Neuronal stem cell (in vitro differentiated cells): ENCODE data around the gene PLEKHM3.

ENCODE experiments used
- DNase-seq: peaks from one replicate; pipeline ENCODE4 v3.0.0-alpha.2; 2013; ENCODE audit warnings: low spot score
- H2AFZ ChIP-seq: one replicate; pipeline ENCODE4 v1.6.1; 2013; ENCODE audit warnings: mild to moderate bottlenecking, low read length, inconsistent platforms
- H2AK5ac ChIP-seq: 2 replicates; pipeline ENCODE4 v1.6.1; 2013; ENCODE audit warnings: low read depth, mild to moderate bottlenecking, inconsistent platforms, low read length, moderate library complexity, mixed read lengths
- H2BK120ac ChIP-seq: 2 replicates; pipeline ENCODE4 v1.6.1; 2013; ENCODE audit warnings: low read depth, mild to moderate bottlenecking, inconsistent platforms, low read length, moderate library complexity, mixed read lengths
- H2BK12ac ChIP-seq: one replicate; pipeline ENCODE4 v1.6.1; 2013; ENCODE audit warnings: low read length, inconsistent platforms
- H2BK15ac ChIP-seq: 2 replicates; pipeline ENCODE4 v1.6.1; 2013; ENCODE audit warnings: mild to moderate bottlenecking, low read length, inconsistent platforms, mixed read lengths
- H2BK5ac ChIP-seq: one replicate; pipeline ENCODE4 v1.6.1; 2013; ENCODE audit warnings: inconsistent platforms, mild to moderate bottlenecking, low read length, moderate library complexity
- H3K14ac ChIP-seq: one replicate; pipeline ENCODE4 v1.6.1; 2013; ENCODE audit warnings: low read length, inconsistent platforms
- H3K18ac ChIP-seq: 2 replicates; pipeline ENCODE4 v1.6.1; 2013; ENCODE audit warnings: low read length, inconsistent platforms
- H3K23ac ChIP-seq: 2 replicates; pipeline ENCODE4 v1.6.1; 2013; ENCODE audit warnings: low read depth, mild to moderate bottlenecking, mixed read lengths, low read length, inconsistent platforms; ENCODE audit not compliant: poor library complexity
- H3K27ac ChIP-seq: replicated peaks from 3 replicates; pipeline ENCODE4 v1.5.1; 2013; ENCODE audit warnings: low read length, inconsistent platforms
- H3K27me3 ChIP-seq, 3 experiments: 2 replicates each; pipeline ENCODE4 v1.6.1; 2013; ENCODE audit warnings: low read length in 3 of 3, mild to moderate bottlenecking in 2 of 3, inconsistent platforms in 1 of 3, low read depth in 1 of 3, mixed read lengths in 1 of 3, moderate library complexity in 1 of 3; ENCODE audit not compliant: control insufficient read depth in 3 of 3, insufficient read depth in 3 of 3
- H3K36me3 ChIP-seq, 2 donors: replicated peaks in 1 of 2; 2 replicates each; pipeline ENCODE4 v1.6.1; 2013; ENCODE audit warnings: low read length in 2 of 2; ENCODE audit not compliant: control insufficient read depth in 2 of 2, insufficient read depth in 2 of 2
- H3K4ac ChIP-seq: 2 replicates; pipeline ENCODE4 v1.6.1; 2013; ENCODE audit warnings: inconsistent platforms, mild to moderate bottlenecking, low read length, moderate library complexity
- H3K4me1 ChIP-seq, 2 donors: 1 replicate in 1 of 2; 2 replicates in 1 of 2; pipeline ENCODE4 v1.6.1; 2013; ENCODE audit warnings: low read length in 2 of 2, low read depth in 1 of 2; ENCODE audit not compliant: control insufficient read depth in 2 of 2, insufficient read depth in 1 of 2
- H3K4me2 ChIP-seq: one replicate; pipeline ENCODE4 v1.6.1; 2013; ENCODE audit warnings: mild to moderate bottlenecking, low read length, inconsistent platforms; ENCODE audit not compliant: insufficient read depth, poor library complexity, severe bottlenecking
- H3K4me3 ChIP-seq, 2 donors: 2 replicates each; pipeline ENCODE4 v1.5.1; 2013; ENCODE audit warnings: low read length in 2 of 2, mild to moderate bottlenecking in 2 of 2, inconsistent platforms in 1 of 2, moderate library complexity in 1 of 2
- H3K79me1 ChIP-seq: one replicate; pipeline ENCODE4 v1.6.1; 2013; ENCODE audit warnings: low read depth, mild to moderate bottlenecking, inconsistent platforms, low read length, moderate library complexity
- H3K9ac ChIP-seq: one replicate; pipeline ENCODE4 v1.6.1; 2013; ENCODE audit warnings: mild to moderate bottlenecking, low read depth, low read length, inconsistent platforms; ENCODE audit not compliant: poor library complexity
- H3K9me3 ChIP-seq, 2 donors: replicated peaks in 1 of 2; 2 replicates each; pipeline versions ENCODE3 to v1.6.1; 2013; ENCODE audit warnings: low read length in 2 of 2, mild to moderate bottlenecking in 2 of 2, inconsistent platforms in 1 of 2, low read depth in 1 of 2, mixed read lengths in 1 of 2, moderate library complexity in 1 of 2; ENCODE audit not compliant: control insufficient read depth in 2 of 2, insufficient read depth in 1 of 2
- H4K8ac ChIP-seq: one replicate; pipeline ENCODE4 v1.6.1; 2013; ENCODE audit warnings: low read depth, mild to moderate bottlenecking, inconsistent platforms, low read length, moderate library complexity
- H4K91ac ChIP-seq: one replicate; pipeline ENCODE4 v1.6.1; 2013; ENCODE audit warnings: low read length, low read depth, mild to moderate bottlenecking, inconsistent platforms; ENCODE audit not compliant: poor library complexity
- WGBS, 2 donors: extraction: QIAGEN DNeasy Blood & Tissue Kit; methylation state at CpG; one replicate each; pipeline ENCODE4 v1.1.7; 2013; ENCODE audit warnings: missing lambda C conversion rate in 2 of 2, mixed read lengths in 1 of 2; ENCODE audit not compliant: insufficient read length in 2 of 2, insufficient replicate concordance in 1 of 2; ENCODE audit errors: extremely low coverage in 2 of 2; 5-methylcytosine and 5-hydroxymethylcytosine counted together

The PLEKHM3 gene

GRCh38 chr2:208010506-208010905 lies 14.8 kb downstream of the PLEKHM3 start:
- no peak overlapping the region for H3K14ac ChIP-seq

GRCh38 chr2:208006833-208007232 lies 18.5 kb downstream of the PLEKHM3 start:
- Histone ChIP-seq H2AFZ (no peak overlapping the region), H2AK5ac (no peak overlapping the region), H4K91ac (no peak overlapping the region), H3K27me3 (no peaks in the 10 kb centered on the region), H2BK5ac (no peak overlapping the region), H3K36me3 (no peaks in the 10 kb centered on the region), H3K14ac (no peak overlapping the region), H3K18ac (no peak overlapping the region), H3K27ac (no peak overlapping the region), H2BK120ac (no peak overlapping the region), H3K9me3 (no peaks in the 10 kb centered on the region), H3K4me3 (no peak overlapping the region), H3K23ac (no peak overlapping the region), H3K4ac (no peak overlapping the region), H2BK12ac (no peak overlapping the region), H3K9ac (no peak overlapping the region), H3K4me1 (peaks cover 0 to 5% of the 10 kb centered on the region in 2 donors), H4K8ac (no peak overlapping the region), H3K79me1 (no peaks in the 10 kb centered on the region), H3K4me2 (no peak overlapping the region), H2BK15ac (no peak overlapping the region)
- WGBS, 2 donors: no CpG with 5 or more reads among the region's 5 CpGs
- no peak for DNase-seq

More at GRCh38 chr2:208010506-208010905, 14.8 kb downstream of the PLEKHM3 start:
- Histone ChIP-seq H2AFZ (no peak overlapping the region), H2BK15ac (no peak overlapping the region), H2AK5ac (no peak overlapping the region), H3K4ac (no peak overlapping the region), H3K4me2 (no peak overlapping the region), H4K8ac (no peak overlapping the region), H3K23ac (no peak overlapping the region), H4K91ac (no peak overlapping the region), H3K18ac (no peak overlapping the region), H2BK12ac (no peak overlapping the region), H3K9ac (no peak overlapping the region), H3K4me1 (peaks cover 0 to 5% of the 10 kb centered on the region in 2 donors), H2BK5ac (no peak overlapping the region), H3K36me3 (no peaks in the 10 kb centered on the region), H3K4me3 (no peak overlapping the region), H2BK120ac (no peak overlapping the region), H3K27me3 (no peaks in the 10 kb centered on the region), H3K9me3 (no peaks in the 10 kb centered on the region), H3K79me1 (peaks cover 2% of the 10 kb centered on the region), H3K27ac (no peak overlapping the region)
- no peak for DNase-seq

DNA sequence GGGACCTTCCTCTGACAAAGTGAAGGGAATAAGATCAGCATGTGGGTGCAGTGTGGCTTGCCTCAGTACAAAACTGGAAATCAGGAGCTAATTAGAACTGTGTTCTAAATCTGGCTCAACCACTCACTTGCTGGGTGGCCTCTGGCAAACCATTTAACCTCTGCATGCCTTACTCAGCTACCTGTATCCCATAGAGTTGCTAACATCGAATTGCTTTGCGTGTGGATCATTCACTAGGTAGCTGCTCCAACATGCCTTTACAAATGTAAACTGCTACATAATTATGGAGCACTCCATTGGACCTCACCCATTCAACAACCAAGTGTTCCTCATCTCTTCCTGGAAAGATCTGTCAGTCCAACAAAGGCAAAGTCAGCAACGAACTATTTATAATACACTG lies 19.0 kb downstream of the PLEKHM3 start:
- Histone ChIP-seq H2AK5ac (no peak overlapping the region), H3K4me1 (peaks cover 0 to 5% of the 10 kb centered on the region in 2 donors), H3K4ac (no peak overlapping the region), H3K9ac (no peak overlapping the region), H3K27me3 (no peaks in the 10 kb centered on the region), H2BK12ac (no peak overlapping the region), H3K18ac (no peak overlapping the region), H2BK120ac (no peak overlapping the region), H3K23ac (no peak overlapping the region), H3K4me3 (no peak overlapping the region), H4K91ac (no peak overlapping the region), H4K8ac (no peak overlapping the region), H2BK5ac (no peak overlapping the region), H3K79me1 (no peaks in the 10 kb centered on the region), H3K9me3 (no peaks in the 10 kb centered on the region), H2AFZ (no peak overlapping the region), H3K36me3 (no peaks in the 10 kb centered on the region), H3K27ac (no peak overlapping the region), H3K14ac (no peak overlapping the region), H2BK15ac (no peak overlapping the region), H3K4me2 (no peak overlapping the region)
- WGBS, 2 donors: no CpG with 5 or more reads among the region's 3 CpGs
- no peak for DNase-seq

- no CpG with 5 or more reads among the region's 5 CpGs for WGBS, 2 donors
Observed at GRCh38 chr2:208001924-208002323, 23.4 kb downstream of the PLEKHM3 start.

More at GRCh38 chr2:208001924-208002323, 23.4 kb downstream of the PLEKHM3 start:
- H3K4me2 ChIP-seq: no peak overlapping the region
- no peaks in the 10 kb centered on the region for H3K9me3 ChIP-seq
- H3K18ac ChIP-seq: no peak overlapping the region
- H3K23ac ChIP-seq: no peak overlapping the region
- H2BK5ac ChIP-seq: no peak overlapping the region
- H3K27ac ChIP-seq: no peak overlapping the region
- H2BK15ac ChIP-seq: no peak overlapping the region
- no peak overlapping the region for H2BK120ac ChIP-seq
- no peak overlapping the region for H2AK5ac ChIP-seq
- no peak overlapping the region for H2AFZ ChIP-seq
- no peak overlapping the region for H4K91ac ChIP-seq
- H3K4me3 ChIP-seq: no peak overlapping the region
- peaks cover 0 to 2% (median 0%) of the 10 kb centered on the region in 3 experiments for H3K27me3 ChIP-seq
- peaks cover 0 to 7% of the 10 kb centered on the region in 2 donors for H3K36me3 ChIP-seq
- no peak overlapping the region for H4K8ac ChIP-seq
- no peak overlapping the region for H3K14ac ChIP-seq
- no peak overlapping the region for H2BK12ac ChIP-seq
- no peak overlapping the region for H3K4ac ChIP-seq
- peaks cover 0 to 5% of the 10 kb centered on the region in 2 donors for H3K4me1 ChIP-seq
- H3K79me1 ChIP-seq: no peaks in the 10 kb centered on the region
- DNase-seq: no peak
- H3K9ac ChIP-seq: no peak overlapping the region
